NCI-H748 treated with DMSO at 0.1 percent for 48 hours (cell line): ENCODE measurements around the gene HOXA10.

ENCODE experiments used
- DNase-seq: peaks from one replicate; lab custom pipeline; 2025; lab: John Stamatoyannopoulos, UW

HOXA10 gene

DNA sequence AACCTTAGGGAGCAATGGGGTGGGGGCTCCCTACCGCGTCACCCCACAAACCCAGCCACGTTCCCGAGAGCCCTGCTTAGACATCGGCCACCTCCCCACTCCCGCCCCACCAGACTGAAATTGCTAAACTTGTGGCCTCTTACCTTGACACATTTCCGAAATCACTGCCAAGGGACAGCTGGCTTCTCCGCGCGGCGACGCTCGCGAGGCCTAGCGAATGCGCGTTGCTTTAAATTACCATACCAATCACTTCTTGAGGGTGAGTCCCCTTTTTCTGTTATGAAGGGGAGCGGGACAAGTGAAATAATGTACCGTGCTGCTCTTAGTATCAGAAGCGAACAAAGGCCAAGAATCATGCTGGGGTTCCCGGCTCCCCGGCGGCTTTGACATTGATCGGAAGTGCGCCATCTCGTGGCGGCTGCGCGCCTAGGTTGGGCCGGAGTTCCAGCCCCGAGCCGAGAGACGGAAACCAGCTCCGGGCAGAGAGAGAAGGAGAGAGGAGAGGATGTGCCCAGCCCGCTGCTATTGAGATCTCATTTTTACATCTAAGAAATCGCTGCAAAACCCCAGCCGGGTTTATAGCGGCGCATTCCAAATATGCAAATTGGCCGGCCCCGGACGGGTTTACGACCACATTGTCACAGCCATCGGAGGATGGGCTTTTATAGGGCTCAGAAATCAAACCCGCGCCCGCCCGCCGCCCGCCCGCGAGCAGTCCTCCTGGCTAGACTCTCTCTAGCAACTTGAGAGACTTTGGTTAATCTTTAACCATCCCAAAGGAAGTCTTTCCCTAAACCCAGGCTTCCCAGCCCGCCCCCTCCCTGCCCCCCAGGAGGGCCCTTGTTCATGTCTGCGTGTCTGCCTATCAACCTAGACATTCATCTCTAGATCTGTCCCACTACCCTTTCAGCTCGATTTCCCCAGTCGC, 5.6 kb upstream of the HOXA10 start:
- no peak for DNase-seq

- DNase-seq: no peak
These were observed 4.9 kb upstream of the HOXA10 start for GRCh38 chr7:27179030-27179429.

DNA sequence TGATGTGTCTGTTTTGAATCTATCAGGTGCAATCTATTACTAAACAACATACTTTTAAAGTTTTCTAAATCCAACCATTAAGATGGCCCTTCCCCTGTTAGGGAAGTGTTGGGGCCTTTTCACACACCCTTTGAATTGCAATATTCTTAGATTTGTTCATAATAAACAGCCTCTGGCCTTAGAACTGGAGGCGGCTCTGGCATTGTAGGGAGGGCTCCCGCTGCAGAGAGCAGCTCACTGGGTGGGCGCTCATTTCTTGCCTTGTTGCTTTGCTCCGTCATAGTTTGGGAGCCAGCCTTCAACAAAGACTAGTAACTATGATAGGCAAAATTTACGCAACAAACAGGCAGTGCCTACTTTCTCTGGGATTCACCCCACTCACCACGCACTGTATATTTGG, 4.2 kb upstream of the HOXA10 start:
- no peak for DNase-seq

GRCh38 chr7:27177795-27178320, 3.7 kb upstream of the HOXA10 start:
- no peak for DNase-seq

GRCh38 chr7:27176962-27177794, 3.1 kb upstream of the HOXA10 start:
- DNase-seq: no peak

DNA sequence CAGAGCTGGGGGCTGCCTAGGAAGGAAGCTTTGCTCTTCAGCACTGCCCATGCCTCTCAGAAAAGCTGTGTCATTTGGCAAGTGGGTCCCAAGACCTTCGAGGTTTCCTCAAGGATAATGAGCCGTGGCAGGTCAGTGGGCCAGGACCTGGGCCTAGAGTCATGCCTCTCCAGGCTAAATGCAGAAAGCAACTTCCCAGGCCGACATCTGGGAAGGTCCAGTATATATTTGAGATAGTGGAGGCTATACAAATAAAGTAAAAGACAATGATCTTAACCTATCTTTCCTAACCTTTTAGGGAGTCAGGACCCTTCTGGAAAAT, 2.4 kb upstream of the HOXA10 start:
- no peak for DNase-seq

- DNase-seq: no peak
These were observed 1.8 kb upstream of the HOXA10 start for GRCh38 chr7:27175626-27176523.

DNA sequence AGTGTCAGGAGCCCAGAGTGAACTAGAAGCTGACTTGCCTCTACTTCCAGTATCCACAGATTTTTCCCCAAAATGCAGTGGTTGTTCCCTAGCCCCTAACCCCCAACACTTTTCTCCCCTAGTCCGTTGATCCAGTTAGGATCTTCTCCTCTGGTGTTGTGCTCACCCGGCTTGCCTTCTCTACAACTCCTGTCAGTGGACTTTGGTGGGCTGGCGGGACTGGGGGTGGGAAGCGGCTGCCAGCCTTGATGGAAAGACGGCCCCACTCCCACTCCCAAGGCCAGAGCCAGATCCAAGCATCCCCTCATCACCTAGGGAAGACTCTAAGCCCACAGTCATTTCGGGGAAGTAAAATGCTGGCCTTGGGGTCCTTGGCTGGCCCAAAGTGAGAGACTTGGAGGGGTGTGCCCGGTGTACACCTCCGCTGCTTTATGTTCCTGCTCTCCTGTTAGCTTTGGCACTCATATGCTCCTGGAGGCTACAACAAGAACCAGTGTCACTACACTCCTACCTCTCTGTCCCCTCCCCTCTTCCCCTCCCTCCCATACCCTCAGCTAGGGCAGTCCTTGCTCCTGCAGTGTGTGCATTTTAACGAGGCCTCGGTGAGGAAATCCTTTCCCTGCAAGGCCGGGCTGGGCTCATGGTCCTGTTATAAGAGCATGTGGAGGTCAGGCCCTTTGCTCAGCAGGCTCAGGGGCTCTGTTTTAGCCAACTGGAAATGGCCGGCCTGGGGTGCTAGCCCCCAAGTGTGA, 930 bp upstream of the HOXA10 start:
- DNase-seq: no peak

DNA sequence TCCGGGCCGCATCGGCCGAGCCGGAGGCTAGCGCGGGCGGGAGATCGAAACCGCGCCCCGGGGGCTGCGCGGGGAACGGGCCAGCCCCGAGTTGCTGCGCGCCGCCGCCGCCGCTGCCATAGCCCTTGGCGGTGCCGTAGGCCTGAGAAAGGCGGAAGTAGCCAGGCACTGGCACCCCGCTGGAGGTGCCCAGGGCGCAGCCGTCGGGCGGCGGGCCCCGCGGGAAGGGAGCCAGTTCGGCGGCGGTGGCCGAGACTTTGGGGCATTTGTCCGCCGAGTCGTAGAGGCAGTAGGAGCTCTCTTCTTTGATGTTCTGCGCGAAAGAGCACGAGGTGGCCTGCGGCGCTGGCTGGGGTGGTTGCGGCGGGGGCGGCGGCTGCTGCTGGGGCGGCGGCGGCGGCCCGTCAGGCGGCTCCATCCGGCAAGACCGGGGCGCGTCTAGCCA, 587 bp downstream of the HOXA10 start:
- no peak for DNase-seq

GRCh38 chr7:27172823-27173510, 1.2 kb downstream of the HOXA10 start:
- peak; percentile 34 for DNase-seq

- no peak for DNase-seq
These were observed 1.8 kb downstream of the HOXA10 start for GRCh38 chr7:27172315-27172774.

DNA sequence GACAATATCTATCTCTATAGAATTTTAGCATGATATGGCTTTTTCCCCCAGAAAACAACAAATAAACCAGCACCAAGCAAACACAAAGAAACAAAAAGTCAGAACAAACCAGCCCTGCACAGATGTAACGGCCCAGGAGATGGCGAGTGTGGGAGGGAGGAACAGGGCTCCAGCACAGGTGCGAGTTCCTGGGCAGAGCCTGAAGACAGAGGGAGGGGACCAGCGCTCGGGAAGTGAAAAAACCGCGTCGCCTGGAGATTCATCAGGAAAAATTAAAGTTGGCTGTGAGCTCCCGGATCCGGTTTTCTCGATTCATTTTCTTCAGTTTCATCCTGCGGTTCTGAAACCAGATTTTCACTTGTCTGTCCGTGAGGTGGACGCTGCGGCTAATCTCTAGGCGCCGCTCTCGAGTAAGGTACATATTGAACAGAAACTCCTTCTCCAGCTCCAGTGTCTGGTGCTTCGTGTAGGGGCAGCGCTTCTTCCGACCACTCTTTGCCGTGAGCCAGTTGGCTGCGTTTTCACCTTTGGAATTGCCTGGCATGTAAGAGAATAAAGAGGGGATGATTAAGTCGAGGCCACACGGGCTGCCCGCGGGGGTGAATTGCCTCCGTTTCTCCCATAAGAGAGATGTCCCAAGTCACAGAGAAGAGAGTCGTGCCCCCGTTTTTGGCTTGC, 2.3 kb downstream of the HOXA10 start:
- DNase-seq: no peak

DNA sequence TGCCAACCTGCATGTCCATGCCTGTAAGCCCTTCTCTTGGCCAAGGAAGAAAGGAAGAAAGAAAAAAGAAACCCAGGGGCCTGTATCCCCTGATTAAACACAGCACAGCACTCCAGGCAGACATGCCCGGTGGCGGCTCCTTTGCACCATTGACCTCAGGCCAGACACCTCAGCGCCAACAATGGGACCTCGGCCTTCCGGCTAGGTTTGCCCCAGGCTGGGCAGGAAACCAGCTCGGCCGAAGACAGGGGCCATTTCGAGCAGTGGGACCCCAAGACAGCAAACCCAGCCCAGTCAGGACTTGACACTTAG, 2.8 kb downstream of the HOXA10 start:
- DNase-seq: no peak

- no peak for DNase-seq
These were observed 3.4 kb downstream of the HOXA10 start for GRCh38 chr7:27170426-27171324.

- peak; percentile 51 for DNase-seq
These were observed 4.3 kb downstream of the HOXA10 start for GRCh38 chr7:27169658-27170425.

- DNase-seq: no peak
These were observed 5.7 kb downstream of the HOXA10 start for GRCh38 chr7:27168265-27168947.

DNA sequence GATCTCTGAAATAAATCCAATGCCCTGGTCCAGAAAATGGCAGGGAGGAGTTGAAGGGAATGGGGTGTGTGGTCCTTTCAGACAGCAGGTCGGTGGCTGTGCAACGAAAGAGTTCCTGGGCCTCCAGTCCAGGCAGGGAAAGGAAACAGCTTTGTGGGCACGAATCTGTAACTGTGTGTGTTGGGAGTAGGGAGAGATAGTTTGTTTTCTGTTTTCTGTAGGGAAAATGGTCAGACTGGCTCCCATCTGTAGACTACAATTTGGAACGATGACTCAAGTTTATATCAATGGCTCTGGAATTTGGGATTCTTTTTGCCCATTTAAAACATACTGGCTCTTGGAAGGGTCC, 6.2 kb downstream of the HOXA10 start:
- no peak for DNase-seq
